Hematopoietic multipotent progenitor cell treated with erythropoietin and hydrocortisone succinate and interleukin-3 and kit ligand, for 15 days (in vitro differentiated cells): ENCODE results near the gene NFKB1.
A peak's percentile ranks its signal among the peaks of the same experiment; 100 is the strongest.
"Not testable (repeated sequence)": the region's sequence is repeated elsewhere in the genome, so short reads cannot be mapped to it uniquely, and the experiment has no call there.

ENCODE experiments used
- DNase-seq: peaks from one replicate; pipeline ENCODE4 v3.0.0-alpha.2; 2015; ENCODE audit warnings: low spot score

The NFKB1 gene

GRCh38 chr4:102599886-102600285 is 98.7 kb downstream of the NFKB1 start:
- no peak for DNase-seq

- DNase-seq: no peak
These were observed 99.5 kb downstream of the NFKB1 start for GRCh38 chr4:102600689-102601088.

- DNase-seq: no peak
These were observed 100.5 kb downstream of the NFKB1 start for GRCh38 chr4:102601586-102602227.

- no peak for DNase-seq
These were observed 103.2 kb downstream of the NFKB1 start for GRCh38 chr4:102604222-102604940.

- no peak for DNase-seq
These were observed 105.1 kb downstream of the NFKB1 start for GRCh38 chr4:102606261-102606660.

GRCh38 chr4:102606846-102607450 is 105.8 kb downstream of the NFKB1 start:
- DNase-seq: no peak

GRCh38 chr4:102608190-102608589 is 107.0 kb downstream of the NFKB1 start:
- DNase-seq: no peak

GRCh38 chr4:102610007-102610406 is 108.8 kb downstream of the NFKB1 start:
- no peak for DNase-seq

- no peak for DNase-seq
These were observed 109.3 kb downstream of the NFKB1 start for GRCh38 chr4:102610476-102610875.

GRCh38 chr4:102612210-102612609 is 111.1 kb downstream of the NFKB1 start:
- no peak for DNase-seq

- no peak for DNase-seq
These were observed 111.7 kb downstream of the NFKB1 start for GRCh38 chr4:102612824-102613366.

- DNase-seq: no peak
These were observed 113.6 kb downstream of the NFKB1 start for GRCh38 chr4:102614801-102615200.

GRCh38 chr4:102616636-102617035 is 115.5 kb downstream of the NFKB1 start:
- DNase-seq: no peak

GRCh38 chr4:102619021-102619420 is 117.9 kb downstream of the NFKB1 start:
- not testable (repeated sequence) for DNase-seq

- DNase-seq: not testable (repeated sequence)
These were observed 118.8 kb downstream of the NFKB1 start for GRCh38 chr4:102619776-102620631.

- peak; percentile 22 for DNase-seq
These were observed 119.7 kb downstream of the NFKB1 start for GRCh38 chr4:102620697-102621497.

GRCh38 chr4:102623622-102624021 is 122.5 kb downstream of the NFKB1 start:
- DNase-seq: no peak

GRCh38 chr4:102624505-102624904 is 123.3 kb downstream of the NFKB1 start:
- no peak for DNase-seq

- no peak for DNase-seq
These were observed 124.2 kb downstream of the NFKB1 start for GRCh38 chr4:102625232-102625930.

GRCh38 chr4:102627831-102628523 is 126.8 kb downstream of the NFKB1 start:
- peak; percentile 5 for DNase-seq
